ENCODE results near the gene CDK14. TPM values are rescaled to one million over a fixed set of nuclear protein-coding genes. Genes with fewer than 3 reads are reported as not detected.

Gene CDK14
- total and polyA plus RNA-seq, 2 of the 8 experiments (the other 6 are each of a cell fraction or from before 2014, with no cell fraction given): 5.5 to 47.3 TPM

GRCh38 chr7:91051966-91052365 is 455.8 kb downstream of the CDK14 start (continued):
- TF ChIP-seq CHD7 (IDR thresholded peaks at IDR 0.05; ENCODE audit: insufficient replicate concordance, low read length): no peak
